ENCODE results near the gene MALL. TPM values are rescaled to one million over a fixed set of nuclear protein-coding genes. Genes with fewer than 3 reads are reported as not detected.
A peak's percentile ranks its signal among the peaks of the same experiment; 100 is the strongest.

MALL gene
- total and polyA plus RNA-seq, 2 of the 13 experiments (the other 11 are each of a cell fraction or from before 2014, with no cell fraction given): not detected

DNA sequence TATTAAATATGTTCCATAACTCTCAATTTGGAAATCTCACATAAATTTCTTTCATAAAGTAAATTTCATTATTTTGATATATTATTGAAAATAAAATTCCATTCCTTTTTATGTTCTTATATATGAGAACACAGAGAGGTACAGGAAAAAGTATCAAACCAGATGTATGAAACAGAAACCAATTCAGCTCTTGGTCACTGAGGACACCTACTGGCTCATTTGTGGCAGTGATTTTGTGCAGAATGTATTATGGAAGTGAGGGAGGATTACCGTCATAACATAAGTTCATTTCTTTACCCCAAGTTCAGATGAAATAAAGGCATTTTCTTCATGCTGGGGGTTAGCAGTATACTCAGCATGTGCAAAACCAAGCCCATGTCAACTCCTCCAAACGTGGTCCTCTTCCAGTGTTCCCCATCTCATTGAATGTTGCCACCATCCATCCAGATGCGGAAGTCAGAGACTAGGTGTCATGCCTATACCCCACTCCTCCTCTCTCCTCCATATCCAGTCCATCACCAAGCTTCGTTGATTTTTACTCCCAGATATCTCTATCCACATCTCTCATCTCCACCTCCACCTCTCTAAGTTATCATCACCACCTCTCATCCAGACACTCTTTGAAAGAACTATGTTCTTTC, 41.7 kb upstream of the MALL start (continued):
- TF ChIP-seq, protein P1, sequence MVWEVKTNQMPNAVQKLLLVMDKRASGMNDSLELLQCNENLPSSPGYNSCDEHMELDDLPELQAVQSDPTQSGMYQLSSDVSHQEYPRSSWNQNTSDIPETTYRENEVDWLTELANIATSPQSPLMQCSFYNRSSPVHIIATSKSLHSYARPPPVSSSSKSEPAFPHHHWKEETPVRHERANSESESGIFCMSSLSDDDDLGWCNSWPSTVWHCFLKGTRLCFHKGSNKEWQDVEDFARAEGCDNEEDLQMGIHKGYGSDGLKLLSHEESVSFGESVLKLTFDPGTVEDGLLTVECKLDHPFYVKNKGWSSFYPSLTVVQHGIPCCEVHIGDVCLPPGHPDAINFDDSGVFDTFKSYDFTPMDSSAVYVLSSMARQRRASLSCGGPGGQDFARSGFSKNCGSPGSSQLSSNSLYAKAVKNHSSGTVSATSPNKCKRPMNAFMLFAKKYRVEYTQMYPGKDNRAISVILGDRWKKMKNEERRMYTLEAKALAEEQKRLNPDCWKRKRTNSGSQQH (CRISPR knock-in tag; IDR thresholded peaks at IDR 0.05; ENCODE audit: low read depth): no peak
- TF ChIP-seq KDM5A (IDR thresholded peaks at IDR 0.05; ENCODE audit: borderline replicate concordance, low read length): no peak
- no peak for TF ChIP-seq ZNF83 (CRISPR knock-in tag; IDR thresholded peaks at IDR 0.05; ENCODE audit: borderline replicate concordance)
- TF ChIP-seq, protein P2, sequence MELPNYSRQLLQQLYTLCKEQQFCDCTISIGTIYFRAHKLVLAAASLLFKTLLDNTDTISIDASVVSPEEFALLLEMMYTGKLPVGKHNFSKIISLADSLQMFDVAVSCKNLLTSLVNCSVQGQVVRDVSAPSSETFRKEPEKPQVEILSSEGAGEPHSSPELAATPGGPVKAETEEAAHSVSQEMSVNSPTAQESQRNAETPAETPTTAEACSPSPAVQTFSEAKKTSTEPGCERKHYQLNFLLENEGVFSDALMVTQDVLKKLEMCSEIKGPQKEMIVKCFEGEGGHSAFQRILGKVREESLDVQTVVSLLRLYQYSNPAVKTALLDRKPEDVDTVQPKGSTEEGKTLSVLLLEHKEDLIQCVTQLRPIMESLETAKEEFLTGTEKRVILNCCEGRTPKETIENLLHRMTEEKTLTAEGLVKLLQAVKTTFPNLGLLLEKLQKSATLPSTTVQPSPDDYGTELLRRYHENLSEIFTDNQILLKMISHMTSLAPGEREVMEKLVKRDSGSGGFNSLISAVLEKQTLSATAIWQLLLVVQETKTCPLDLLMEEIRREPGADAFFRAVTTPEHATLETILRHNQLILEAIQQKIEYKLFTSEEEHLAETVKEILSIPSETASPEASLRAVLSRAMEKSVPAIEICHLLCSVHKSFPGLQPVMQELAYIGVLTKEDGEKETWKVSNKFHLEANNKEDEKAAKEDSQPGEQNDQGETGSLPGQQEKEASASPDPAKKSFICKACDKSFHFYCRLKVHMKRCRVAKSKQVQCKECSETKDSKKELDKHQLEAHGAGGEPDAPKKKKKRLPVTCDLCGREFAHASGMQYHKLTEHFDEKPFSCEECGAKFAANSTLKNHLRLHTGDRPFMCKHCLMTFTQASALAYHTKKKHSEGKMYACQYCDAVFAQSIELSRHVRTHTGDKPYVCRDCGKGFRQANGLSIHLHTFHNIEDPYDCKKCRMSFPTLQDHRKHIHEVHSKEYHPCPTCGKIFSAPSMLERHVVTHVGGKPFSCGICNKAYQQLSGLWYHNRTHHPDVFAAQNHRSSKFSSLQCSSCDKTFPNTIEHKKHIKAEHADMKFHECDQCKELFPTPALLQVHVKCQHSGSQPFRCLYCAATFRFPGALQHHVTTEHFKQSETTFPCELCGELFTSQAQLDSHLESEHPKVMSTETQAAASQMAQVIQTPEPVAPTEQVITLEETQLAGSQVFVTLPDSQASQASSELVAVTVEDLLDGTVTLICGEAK (IDR thresholded peaks at IDR 0.05): no peak
- TF ChIP-seq, protein P2 (CRISPR knock-in tag; IDR thresholded peaks at IDR 0.05): no peak
- no peak for TF ChIP-seq ZNF766 (CRISPR knock-in tag; IDR thresholded peaks at IDR 0.05; ENCODE audit: borderline replicate concordance)
- TF ChIP-seq SAP130 (CRISPR knock-in tag; IDR thresholded peaks at IDR 0.05; ENCODE audit: low read depth): peak; percentile 21; the same call in 1 of the 2 replicates
- TF ChIP-seq RFX5 (IDR thresholded peaks at IDR 0.05; ENCODE audit: low read depth, low read length): no peak
- TF ChIP-seq, protein P3, sequence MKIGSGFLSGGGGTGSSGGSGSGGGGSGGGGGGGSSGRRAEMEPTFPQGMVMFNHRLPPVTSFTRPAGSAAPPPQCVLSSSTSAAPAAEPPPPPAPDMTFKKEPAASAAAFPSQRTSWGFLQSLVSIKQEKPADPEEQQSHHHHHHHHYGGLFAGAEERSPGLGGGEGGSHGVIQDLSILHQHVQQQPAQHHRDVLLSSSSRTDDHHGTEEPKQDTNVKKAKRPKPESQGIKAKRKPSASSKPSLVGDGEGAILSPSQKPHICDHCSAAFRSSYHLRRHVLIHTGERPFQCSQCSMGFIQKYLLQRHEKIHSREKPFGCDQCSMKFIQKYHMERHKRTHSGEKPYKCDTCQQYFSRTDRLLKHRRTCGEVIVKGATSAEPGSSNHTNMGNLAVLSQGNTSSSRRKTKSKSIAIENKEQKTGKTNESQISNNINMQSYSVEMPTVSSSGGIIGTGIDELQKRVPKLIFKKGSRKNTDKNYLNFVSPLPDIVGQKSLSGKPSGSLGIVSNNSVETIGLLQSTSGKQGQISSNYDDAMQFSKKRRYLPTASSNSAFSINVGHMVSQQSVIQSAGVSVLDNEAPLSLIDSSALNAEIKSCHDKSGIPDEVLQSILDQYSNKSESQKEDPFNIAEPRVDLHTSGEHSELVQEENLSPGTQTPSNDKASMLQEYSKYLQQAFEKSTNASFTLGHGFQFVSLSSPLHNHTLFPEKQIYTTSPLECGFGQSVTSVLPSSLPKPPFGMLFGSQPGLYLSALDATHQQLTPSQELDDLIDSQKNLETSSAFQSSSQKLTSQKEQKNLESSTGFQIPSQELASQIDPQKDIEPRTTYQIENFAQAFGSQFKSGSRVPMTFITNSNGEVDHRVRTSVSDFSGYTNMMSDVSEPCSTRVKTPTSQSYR (CRISPR knock-in tag; IDR thresholded peaks at IDR 0.05; ENCODE audit: borderline replicate concordance): no peak
- TF ChIP-seq ZNF7 (CRISPR knock-in tag; IDR thresholded peaks at IDR 0.05): no peak
- TF ChIP-seq ESRRA (CRISPR knock-in tag; IDR thresholded peaks at IDR 0.05; ENCODE audit: low read depth): no peak
- TF ChIP-seq RXRB (CRISPR knock-in tag; IDR thresholded peaks at IDR 0.05; ENCODE audit: borderline replicate concordance): peak; percentile 40; the same call in 1 of the 2 replicates
- TF ChIP-seq ZNF225 (CRISPR knock-in tag; IDR thresholded peaks at IDR 0.05): no peak
